CD14-positive monocyte (primary cell): ENCODE results near the gene ANKRD62. TPM values are rescaled to one million over a fixed set of nuclear protein-coding genes. Genes with fewer than 3 reads are reported as not detected.
"Not testable (repeated sequence)": the region's sequence is repeated elsewhere in the genome, so short reads cannot be mapped to it uniquely, and the experiment has no call there.

Experiments used
- DNase-seq, 3 donors: peaks; one replicate each; pipeline ENCODE4 v3.0.0-alpha.2; 2011 to 2022
- H2AFZ ChIP-seq: 2 replicates; pipeline ENCODE4 v1.6.0; 2012; ENCODE audit warnings: mild to moderate bottlenecking, low read depth, low read length, inconsistent platforms; ENCODE audit not compliant: insufficient read depth, poor library complexity, severe bottlenecking
- H3K27ac ChIP-seq, 2 donors: 1 replicate in 1 of 2; 2 replicates in 1 of 2; pipeline ENCODE4 v1.5.1; 2012 to 2013; ENCODE audit warnings: low read length in 2 of 2, control low read depth in 1 of 2, inconsistent platforms in 1 of 2, low read depth in 1 of 2, mild to moderate bottlenecking in 1 of 2
- H3K27me3 ChIP-seq, 2 donors: one replicate each; pipeline versions ENCODE4 v1.6.0 to v1.6.1; 2011 to 2013; ENCODE audit warnings: low read length in 2 of 2; ENCODE audit not compliant: control insufficient read depth in 2 of 2, insufficient read depth in 2 of 2
- H3K36me3 ChIP-seq, 2 donors: replicated peaks in 1 of 2; 1 replicate in 1 of 2; 2 replicates in 1 of 2; pipeline versions ENCODE4 v1.5.1 to v1.6.1; 2012 to 2013; ENCODE audit warnings: low read length in 2 of 2, control low read depth in 1 of 2, inconsistent platforms in 1 of 2, mild to moderate bottlenecking in 1 of 2; ENCODE audit not compliant: insufficient read depth in 2 of 2, control insufficient read depth in 1 of 2
- H3K4me1 ChIP-seq, 2 donors: 1 replicate in 1 of 2; 2 replicates in 1 of 2; pipeline versions ENCODE4 v1.5.1 to v1.6.1; 2012 to 2013; ENCODE audit warnings: low read length in 2 of 2, control low read depth in 1 of 2, inconsistent platforms in 1 of 2, mild to moderate bottlenecking in 1 of 2, moderate library complexity in 1 of 2; ENCODE audit not compliant: insufficient read depth in 2 of 2, control insufficient read depth in 1 of 2
- H3K4me2 ChIP-seq: replicated peaks from 2 replicates; pipeline ENCODE3; 2012; ENCODE audit warnings: low read length, moderate library complexity, mild to moderate bottlenecking; ENCODE audit not compliant: poor library complexity, severe bottlenecking; ENCODE audit errors: extremely low read depth
- H3K4me3 ChIP-seq, 3 experiments: fragments of 200-600 bp in 1 of 3; sonication (generic) in 1 of 3; replicated peaks in 1 of 3; 1 replicate in 2 of 3; 2 replicates in 1 of 3; pipeline ENCODE4 v1.5.1; 2011 to 2013; ENCODE audit warnings: low read length in 3 of 3, mild to moderate bottlenecking in 3 of 3, control low read depth in 2 of 3, low read depth in 2 of 3, inconsistent platforms in 1 of 3, moderate library complexity in 1 of 3
- H3K79me2 ChIP-seq: 2 replicates; pipeline ENCODE4 v1.6.0; 2012; ENCODE audit warnings: mild to moderate bottlenecking, control low read depth, inconsistent platforms, low read length, moderate library complexity; ENCODE audit not compliant: insufficient read depth
- H3K9ac ChIP-seq: 2 replicates; pipeline ENCODE4 v1.6.0; 2017; ENCODE audit warnings: low read length, mild to moderate bottlenecking; ENCODE audit not compliant: insufficient read depth, poor library complexity, severe bottlenecking
- H3K9me3 ChIP-seq, 2 donors: replicated peaks in 1 of 2; 1 replicate in 1 of 2; 2 replicates in 1 of 2; pipeline versions ENCODE4 v1.5.1 to v1.6.1; 2012 to 2013; ENCODE audit warnings: low read length in 2 of 2, control low read depth in 1 of 2; ENCODE audit not compliant: control insufficient read depth in 1 of 2, insufficient read depth in 1 of 2
- H4K20me1 ChIP-seq: 2 replicates; pipeline ENCODE4 v1.6.0; 2012; ENCODE audit warnings: mild to moderate bottlenecking, low read length, control low read depth, moderate library complexity; ENCODE audit not compliant: insufficient read depth
- H3K27ac Mint-ChIP-seq, 7 donors: one replicate each; pipeline ENCODE4 v1.8.0; 2020; ENCODE audit warnings: mild to moderate bottlenecking in 7 of 7, mixed read lengths in 7 of 7, moderate library complexity in 6 of 7, inconsistent platforms in 2 of 7
- H3K27me3 Mint-ChIP-seq, 3 donors: one replicate each; pipeline ENCODE4 v1.8.0; 2021 to 2022; ENCODE audit warnings: low read depth in 3 of 3, mild to moderate bottlenecking in 3 of 3, mixed read lengths in 3 of 3, moderate library complexity in 3 of 3, inconsistent platforms in 1 of 3
- H3K36me3 Mint-ChIP-seq, 2 donors: one replicate each; pipeline ENCODE4 v1.8.0; 2020; ENCODE audit warnings: mixed read lengths in 2 of 2, inconsistent platforms in 1 of 2, mild to moderate bottlenecking in 1 of 2
- H3K4me1 Mint-ChIP-seq: one replicate; pipeline ENCODE4 v1.8.0; 2020; ENCODE audit warnings: mild to moderate bottlenecking, mixed read lengths
- H3K4me3 Mint-ChIP-seq, 2 donors: one replicate each; pipeline ENCODE4 v1.8.0; 2020; ENCODE audit warnings: mild to moderate bottlenecking in 2 of 2, mixed read lengths in 2 of 2, moderate library complexity in 1 of 2
- H3K9me3 Mint-ChIP-seq, 7 donors: one replicate each; pipeline ENCODE4 v1.8.0; 2020 to 2022; ENCODE audit warnings: mixed read lengths in 7 of 7, mild to moderate bottlenecking in 6 of 7, moderate library complexity in 6 of 7, inconsistent platforms in 2 of 7
- WGBS: methylation state at CpG from one replicate; pipeline ENCODE4 v1.1.5; 2013; ENCODE audit warnings: missing lambda C conversion rate; ENCODE audit not compliant: insufficient coverage; 5-methylcytosine and 5-hydroxymethylcytosine counted together
- intact Hi-C, 2 donors: fragments of 100-400 bp; cut with micrococcal nuclease; formaldehyde crosslinking; loops; one replicate each; pipeline versions ENCODE4 v1.15.0 to v1.15.1; 2023
- polyA plus RNA-seq, 3 donors: library from polyadenylated mRNA; depleted of rRNA in 1 of 3; unstranded in 2 of 3; stranded (reverse) in 1 of 3; fragments of 300-500 nt in 2 of 3; fragments of >200 nt in 1 of 3; fragmentation: Illumina TruSeq in 2 of 3; gene quantifications; 1 replicate in 2 of 3; 2 replicates in 1 of 3; pipeline ENCODE4 v1.2.3, GENCODE V29; 2012 to 2021
- TF ChIP-seq, protein P1 (sequence below): fragments of 200-600 bp; IDR thresholded peaks from one replicate; pipeline ENCODE4 v1.8.0; 2022; ENCODE audit warnings: antibody characterized with exemption, mild to moderate bottlenecking

The ANKRD62 gene
- polyA plus RNA-seq, 3 donors, result not detected

DNA sequence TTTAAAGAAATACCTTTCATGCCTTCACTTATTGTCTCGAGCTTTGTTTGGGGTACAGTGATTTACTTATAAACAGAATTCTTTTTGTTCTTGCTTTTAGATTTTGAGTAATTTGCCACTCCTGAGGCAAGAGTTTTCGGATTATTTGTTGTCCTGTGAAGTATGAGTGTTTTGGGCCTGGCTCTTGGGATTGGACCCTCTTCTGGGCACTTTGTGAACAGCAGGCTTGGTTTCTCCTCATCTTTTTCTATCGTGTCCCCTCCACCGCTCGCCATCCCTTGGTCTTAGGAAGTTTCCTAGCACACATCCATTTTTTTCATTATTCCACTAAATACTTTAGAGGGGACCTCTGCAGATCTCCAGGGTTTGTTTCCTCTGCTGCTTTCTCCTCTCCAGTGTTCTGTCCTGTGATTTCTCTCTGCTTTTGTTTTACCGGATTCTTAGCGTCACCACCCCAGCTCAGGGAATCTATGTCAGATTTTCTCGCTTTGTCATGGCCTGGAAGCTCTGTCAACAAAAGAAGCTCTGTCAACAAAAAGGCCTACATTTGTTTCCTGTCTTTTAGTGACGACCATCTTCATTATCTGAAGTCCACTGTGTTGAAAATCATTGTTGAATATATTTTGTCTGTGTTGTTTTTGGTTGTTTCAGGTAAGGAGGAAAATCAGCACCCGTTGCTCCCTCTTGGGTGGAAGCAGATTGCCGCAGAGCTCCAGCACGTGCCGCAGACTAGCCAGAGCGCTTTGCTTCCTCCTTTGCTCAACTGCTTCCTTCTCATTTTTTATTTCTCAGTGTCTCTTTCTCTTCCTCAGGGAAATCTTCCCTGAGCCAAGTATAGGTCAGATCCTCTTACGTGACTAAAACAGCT lies 27.8 kb downstream of the ANKRD62 start:
- no peaks in the 10 kb centered on the region for H4K20me1 ChIP-seq
- no peak overlapping the region for H3K27ac Mint-ChIP-seq
- peaks cover 0 to 2% of the 10 kb centered on the region in 2 donors for H3K27me3 ChIP-seq
- no peaks in the 10 kb centered on the region for H3K79me2 ChIP-seq
- no peak overlapping the region for H3K4me3 Mint-ChIP-seq
- H3K4me3 ChIP-seq, result no peak overlapping the region
- TF ChIP-seq, protein P1, sequence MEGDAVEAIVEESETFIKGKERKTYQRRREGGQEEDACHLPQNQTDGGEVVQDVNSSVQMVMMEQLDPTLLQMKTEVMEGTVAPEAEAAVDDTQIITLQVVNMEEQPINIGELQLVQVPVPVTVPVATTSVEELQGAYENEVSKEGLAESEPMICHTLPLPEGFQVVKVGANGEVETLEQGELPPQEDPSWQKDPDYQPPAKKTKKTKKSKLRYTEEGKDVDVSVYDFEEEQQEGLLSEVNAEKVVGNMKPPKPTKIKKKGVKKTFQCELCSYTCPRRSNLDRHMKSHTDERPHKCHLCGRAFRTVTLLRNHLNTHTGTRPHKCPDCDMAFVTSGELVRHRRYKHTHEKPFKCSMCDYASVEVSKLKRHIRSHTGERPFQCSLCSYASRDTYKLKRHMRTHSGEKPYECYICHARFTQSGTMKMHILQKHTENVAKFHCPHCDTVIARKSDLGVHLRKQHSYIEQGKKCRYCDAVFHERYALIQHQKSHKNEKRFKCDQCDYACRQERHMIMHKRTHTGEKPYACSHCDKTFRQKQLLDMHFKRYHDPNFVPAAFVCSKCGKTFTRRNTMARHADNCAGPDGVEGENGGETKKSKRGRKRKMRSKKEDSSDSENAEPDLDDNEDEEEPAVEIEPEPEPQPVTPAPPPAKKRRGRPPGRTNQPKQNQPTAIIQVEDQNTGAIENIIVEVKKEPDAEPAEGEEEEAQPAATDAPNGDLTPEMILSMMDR, result no peak
- DNase-seq, result no peak
- intact Hi-C loops, result no loop called here
- no peaks in the 10 kb centered on the region for H3K9me3 Mint-ChIP-seq
- no peak overlapping the region for H2AFZ ChIP-seq
- no peaks in the 10 kb centered on the region for H3K4me1 ChIP-seq
- no peaks in the 10 kb centered on the region for H3K9me3 ChIP-seq
- no peak overlapping the region for H3K27ac ChIP-seq
- no peak overlapping the region for H3K4me2 ChIP-seq
- H3K27me3 Mint-ChIP-seq, result peaks cover 8 to 20% (median 9%) of the 10 kb centered on the region in 3 donors
- no peaks in the 10 kb centered on the region for H3K36me3 Mint-ChIP-seq
- no peak overlapping the region for H3K9ac ChIP-seq
- 59% methylated on average over 5 of the region's 15 CpGs for WGBS
- peaks cover 8% of the 10 kb centered on the region for H3K4me1 Mint-ChIP-seq
- no peaks in the 10 kb centered on the region for H3K36me3 ChIP-seq

DNA sequence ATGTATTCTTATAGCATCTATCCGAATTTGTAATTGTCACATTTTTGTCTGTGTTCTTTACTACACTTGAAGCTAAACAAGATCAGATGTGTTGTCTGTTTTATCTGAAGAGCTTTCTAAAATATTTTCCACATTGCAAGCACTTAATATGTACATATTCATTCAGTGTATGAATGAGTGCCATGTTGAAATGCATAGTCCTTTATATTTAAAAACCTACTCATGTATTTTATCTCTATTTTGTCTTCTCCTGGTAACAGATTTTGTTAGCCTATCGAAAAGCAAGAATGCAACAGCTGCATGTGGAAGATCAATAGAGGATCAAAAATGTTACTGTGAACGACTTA lies 28.4 kb downstream of the ANKRD62 start:
- peaks cover 8 to 22% (median 9%) of the 10 kb centered on the region in 3 donors for H3K27me3 Mint-ChIP-seq
- H2AFZ ChIP-seq, H4K20me1 ChIP-seq, H3K4me1 Mint-ChIP-seq, H3K4me3 ChIP-seq, H3K27me3 ChIP-seq, H3K9me3 Mint-ChIP-seq, H3K36me3 Mint-ChIP-seq, H3K9me3 ChIP-seq, H3K4me1 ChIP-seq, H3K79me2 ChIP-seq, H3K4me2 ChIP-seq, H3K27ac Mint-ChIP-seq, intact Hi-C loops, H3K27ac ChIP-seq, H3K4me3 Mint-ChIP-seq, H3K36me3 ChIP-seq, DNase-seq, H3K9ac ChIP-seq: not testable (repeated sequence)
- WGBS, result no CpG with 5 or more reads among the region's 3 CpGs

DNA sequence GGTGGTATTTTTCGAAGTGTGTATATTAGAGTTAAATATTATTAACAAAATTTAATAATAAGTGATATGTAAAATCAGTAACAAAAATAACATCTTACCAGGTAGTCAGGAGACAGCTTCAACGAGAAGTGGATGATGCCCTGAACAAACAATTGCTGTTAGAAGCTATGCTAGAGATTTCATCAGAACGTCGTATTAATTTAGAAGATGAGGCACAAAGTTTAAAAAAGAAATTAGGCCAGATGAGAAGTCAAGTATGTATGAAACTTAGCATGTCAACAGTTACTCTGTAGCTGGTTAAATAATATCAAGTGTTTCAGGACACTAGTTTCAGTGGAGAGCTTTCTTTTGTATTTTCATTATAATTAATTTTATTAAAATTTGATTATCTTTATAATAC lies 34.0 kb downstream of the ANKRD62 start:
- H3K4me1 ChIP-seq, H3K9ac ChIP-seq, H3K4me3 ChIP-seq, H3K4me1 Mint-ChIP-seq, DNase-seq, H3K27ac ChIP-seq, H3K4me3 Mint-ChIP-seq, H3K36me3 Mint-ChIP-seq, H3K79me2 ChIP-seq, intact Hi-C loops, H3K27me3 ChIP-seq, H4K20me1 ChIP-seq, H2AFZ ChIP-seq, H3K9me3 ChIP-seq, H3K9me3 Mint-ChIP-seq, H3K36me3 ChIP-seq, H3K4me2 ChIP-seq, H3K27ac Mint-ChIP-seq: not testable (repeated sequence)
- H3K27me3 Mint-ChIP-seq, result peaks cover 7 to 20% (median 12%) of the 10 kb centered on the region in 3 donors
- WGBS, result no CpG with 5 or more reads among the region's 4 CpGs

DNA sequence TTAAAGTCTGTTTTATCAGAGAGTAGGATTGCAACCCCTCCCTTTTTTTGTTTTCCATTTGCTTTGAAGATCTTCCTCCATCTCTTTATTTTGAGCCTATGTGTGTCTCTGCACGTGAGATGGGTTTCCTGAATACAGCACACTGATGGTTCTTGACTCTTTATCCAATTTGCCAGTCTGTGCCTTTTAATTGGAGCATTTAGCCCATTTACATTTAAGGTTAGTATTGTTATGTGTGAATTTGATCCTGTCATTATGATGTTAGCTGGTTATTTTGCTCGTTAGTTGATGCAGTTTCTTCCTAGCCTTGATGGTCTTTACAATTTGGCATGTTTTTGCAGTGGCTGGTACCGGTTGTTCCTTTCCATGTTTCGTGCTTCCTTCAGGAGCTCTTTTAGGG lies 45.2 kb downstream of the ANKRD62 start:
- DNase-seq, H3K4me3 ChIP-seq, intact Hi-C loops, H3K4me2 ChIP-seq, H3K27ac Mint-ChIP-seq, H3K36me3 ChIP-seq, H3K27me3 ChIP-seq, H3K27ac ChIP-seq, H3K4me1 ChIP-seq, H3K27me3 Mint-ChIP-seq, H3K36me3 Mint-ChIP-seq, H3K4me1 Mint-ChIP-seq, H3K9ac ChIP-seq, H4K20me1 ChIP-seq, H2AFZ ChIP-seq, H3K4me3 Mint-ChIP-seq, H3K79me2 ChIP-seq, H3K9me3 ChIP-seq: not testable (repeated sequence)
- WGBS, result no CpG with 5 or more reads among the region's 4 CpGs
- peaks cover 7 to 22% (median 14%) of the 10 kb centered on the region in 7 donors for H3K9me3 Mint-ChIP-seq
